Measurements from ENCODE around the gene VPS4A.

DNA sequence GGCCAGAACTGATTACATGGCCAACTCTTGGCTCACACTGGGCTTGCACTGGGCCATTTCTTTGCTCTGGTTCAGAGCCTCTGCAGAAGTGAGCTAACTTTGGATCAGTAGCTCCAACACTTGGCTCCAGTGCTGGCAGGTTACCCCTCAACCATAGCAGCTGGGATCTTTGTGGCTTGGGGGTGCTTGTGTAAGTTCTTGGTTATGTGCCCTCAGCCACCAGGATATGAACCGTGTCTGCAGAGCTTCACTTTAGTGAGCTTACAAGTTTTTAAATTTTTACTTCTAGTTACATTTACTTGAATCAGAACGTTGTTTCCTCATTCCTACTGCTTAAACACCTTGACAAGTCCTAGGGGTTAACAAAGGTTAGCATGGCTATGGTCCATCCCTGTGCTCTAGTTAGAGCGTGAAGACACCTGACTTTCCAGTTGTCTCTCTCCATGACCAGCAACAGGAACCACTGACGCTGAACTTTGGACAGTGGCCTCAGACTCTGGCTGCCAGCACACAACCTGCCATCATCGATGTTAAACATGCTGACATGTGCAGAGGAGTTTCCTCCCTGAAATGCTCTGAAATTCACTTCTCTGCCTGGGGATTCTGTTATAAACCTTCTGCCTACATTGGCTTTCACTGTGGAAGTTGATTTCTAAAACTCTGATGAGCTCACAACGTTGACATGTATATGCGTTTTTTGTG lies 15.2 kb downstream of the VPS4A start:
- TF ChIP-seq, protein P1, sequence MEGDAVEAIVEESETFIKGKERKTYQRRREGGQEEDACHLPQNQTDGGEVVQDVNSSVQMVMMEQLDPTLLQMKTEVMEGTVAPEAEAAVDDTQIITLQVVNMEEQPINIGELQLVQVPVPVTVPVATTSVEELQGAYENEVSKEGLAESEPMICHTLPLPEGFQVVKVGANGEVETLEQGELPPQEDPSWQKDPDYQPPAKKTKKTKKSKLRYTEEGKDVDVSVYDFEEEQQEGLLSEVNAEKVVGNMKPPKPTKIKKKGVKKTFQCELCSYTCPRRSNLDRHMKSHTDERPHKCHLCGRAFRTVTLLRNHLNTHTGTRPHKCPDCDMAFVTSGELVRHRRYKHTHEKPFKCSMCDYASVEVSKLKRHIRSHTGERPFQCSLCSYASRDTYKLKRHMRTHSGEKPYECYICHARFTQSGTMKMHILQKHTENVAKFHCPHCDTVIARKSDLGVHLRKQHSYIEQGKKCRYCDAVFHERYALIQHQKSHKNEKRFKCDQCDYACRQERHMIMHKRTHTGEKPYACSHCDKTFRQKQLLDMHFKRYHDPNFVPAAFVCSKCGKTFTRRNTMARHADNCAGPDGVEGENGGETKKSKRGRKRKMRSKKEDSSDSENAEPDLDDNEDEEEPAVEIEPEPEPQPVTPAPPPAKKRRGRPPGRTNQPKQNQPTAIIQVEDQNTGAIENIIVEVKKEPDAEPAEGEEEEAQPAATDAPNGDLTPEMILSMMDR (IDR thresholded peaks at IDR 0.05; ENCODE audit: insufficient read depth, low read depth, low read length) = no peak
- TF ChIP-seq EZH2 (IDR thresholded peaks at IDR 0.05; ENCODE audit: insufficient read depth, low read length) = no peak

Measured in astrocyte (in vitro differentiated cells and primary cell).